Measurements from ENCODE around the gene ARID5B.
A peak's percentile ranks its signal among the peaks of the same experiment; 100 is the strongest.

The ARID5B gene

GRCh38 chr10:61888744-61889143 is 12.8 kb upstream of the ARID5B start:
- peak; percentile 80 for DNase-seq (ENCODE audit: low spot score)

- DNase-seq (ENCODE audit: low spot score) = no peak
Observed at GRCh38 chr10:61890430-61890829, 11.1 kb upstream of the ARID5B start.

GRCh38 chr10:61890881-61891409 is 10.6 kb upstream of the ARID5B start:
- no peak for DNase-seq (ENCODE audit: low spot score)

- DNase-seq (ENCODE audit: low spot score) = no peak
Observed at GRCh38 chr10:61891906-61892585, 9.5 kb upstream of the ARID5B start.

- no peak for DNase-seq (ENCODE audit: low spot score)
Observed at GRCh38 chr10:61892961-61893360, 8.5 kb upstream of the ARID5B start.

- no peak for DNase-seq (ENCODE audit: low spot score)
Observed at GRCh38 chr10:61894133-61894532, 7.4 kb upstream of the ARID5B start.

GRCh38 chr10:61895898-61896600 is 5.5 kb upstream of the ARID5B start:
- DNase-seq (ENCODE audit: low spot score) = peak; percentile 63

- DNase-seq (ENCODE audit: low spot score) = peak; percentile 67
Observed at GRCh38 chr10:61896854-61897661, 4.4 kb upstream of the ARID5B start.

GRCh38 chr10:61897671-61898434 is 3.6 kb upstream of the ARID5B start:
- DNase-seq (ENCODE audit: low spot score) = peak; percentile 42

GRCh38 chr10:61898435-61898778 is 3.1 kb upstream of the ARID5B start:
- no peak for DNase-seq (ENCODE audit: low spot score)

GRCh38 chr10:61899069-61899531 is 2.4 kb upstream of the ARID5B start:
- DNase-seq (ENCODE audit: low spot score) = peak; percentile 32

- no peak for DNase-seq (ENCODE audit: low spot score)
Observed at GRCh38 chr10:61899663-61899996, 1.9 kb upstream of the ARID5B start.

GRCh38 chr10:61899997-61900828 is 1.3 kb upstream of the ARID5B start:
- peak; percentile 42 for DNase-seq (ENCODE audit: low spot score)

GRCh38 chr10:61901829-61902444 is 438 bp downstream of the ARID5B start:
- DNase-seq (ENCODE audit: low spot score) = peak; percentile 52

- DNase-seq (ENCODE audit: low spot score) = peak; percentile 69
Observed at GRCh38 chr10:61902445-61903220, 1.1 kb downstream of the ARID5B start.

- DNase-seq (ENCODE audit: low spot score) = peak; percentile 68
Observed at GRCh38 chr10:61903221-61903927, 1.9 kb downstream of the ARID5B start.

GRCh38 chr10:61903928-61904344 is 2.4 kb downstream of the ARID5B start:
- peak; percentile 44 for DNase-seq (ENCODE audit: low spot score)

GRCh38 chr10:61904733-61905725 is 3.5 kb downstream of the ARID5B start:
- peak; percentile 85 for DNase-seq (ENCODE audit: low spot score)

Measured in kidney tubule cell (primary cell).